CD4-positive, alpha-beta T cell treated with Interleukin-4 for 4 hours (primary cell): ENCODE data around the gene SND1.

Experiments
- DNase-seq: peaks from one replicate; pipeline ENCODE4 v3.0.0-alpha.2; 2020

SND1 gene

DNA sequence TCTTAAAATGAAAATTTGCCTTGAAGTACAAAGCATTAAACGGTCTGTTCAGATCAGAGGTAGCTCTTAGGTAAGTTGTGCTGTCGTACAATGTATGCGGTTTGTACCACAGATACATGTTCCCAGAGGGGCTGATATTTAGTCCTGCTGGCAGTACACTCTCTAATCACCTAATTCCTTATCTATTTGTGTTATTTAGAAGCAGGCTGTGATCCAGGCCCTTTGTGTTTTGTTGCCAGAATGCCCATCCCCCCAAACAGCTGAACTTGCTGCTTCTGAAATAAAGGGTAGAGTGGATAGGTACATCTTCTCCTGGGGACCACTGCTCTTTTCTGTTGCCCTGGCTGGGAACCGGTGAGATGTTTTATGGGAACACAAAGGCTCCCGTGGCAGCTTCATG lies 84.5 kb downstream of the SND1 start:
- DNase-seq = no peak

GRCh38 chr7:127738859-127739258 lies 86.9 kb downstream of the SND1 start:
- DNase-seq = no peak

DNA sequence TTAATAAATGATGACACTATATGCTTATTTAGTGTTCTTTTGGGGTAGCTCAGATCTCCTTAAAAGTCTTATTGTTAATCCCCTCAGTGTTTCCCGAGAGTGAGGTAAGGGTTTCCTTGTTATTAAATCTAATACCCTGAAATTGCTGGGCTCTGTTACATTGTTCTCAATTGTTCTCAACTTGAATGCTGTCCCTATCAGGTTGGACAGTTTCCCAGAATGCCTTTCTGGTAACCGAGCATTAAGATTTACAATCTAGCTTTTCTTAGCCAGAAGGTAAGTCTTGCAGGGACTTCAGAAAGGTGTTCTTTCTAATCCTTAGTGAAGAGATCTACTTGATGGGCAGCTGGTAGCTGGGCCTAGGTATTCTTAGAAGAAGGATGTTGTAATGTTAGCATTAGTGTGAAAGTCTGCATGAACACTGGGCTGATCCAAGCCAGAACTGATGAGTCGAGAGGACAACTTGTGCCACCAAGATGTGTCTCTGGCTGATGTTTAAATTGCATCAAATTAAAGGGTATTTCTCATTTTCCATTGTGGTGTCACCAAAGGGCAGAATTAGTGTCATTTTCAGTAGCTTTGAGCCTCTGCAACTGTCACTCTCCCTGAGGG lies 89.9 kb downstream of the SND1 start:
- no peak for DNase-seq

DNA sequence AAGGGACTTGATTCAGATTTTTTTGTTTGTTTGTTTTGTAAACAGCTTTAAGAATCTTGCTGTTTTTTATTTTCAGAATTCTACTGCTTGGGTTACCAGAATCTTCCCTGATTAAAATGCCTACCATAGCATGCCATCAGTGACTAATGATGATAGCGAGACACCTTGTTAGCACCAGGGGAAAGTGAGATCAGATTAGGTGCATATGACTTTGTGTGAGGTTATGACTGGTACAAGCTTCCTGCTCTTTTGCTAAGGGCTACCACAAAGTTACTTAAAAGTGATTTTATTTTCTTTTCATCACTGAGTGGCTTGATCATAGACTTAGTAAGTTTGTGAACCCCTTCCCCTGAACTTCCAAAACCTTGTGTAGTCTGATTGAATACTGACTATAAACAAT lies 93.5 kb downstream of the SND1 start:
- peak; percentile 12 for DNase-seq

- DNase-seq = no peak
Observed at GRCh38 chr7:127751062-127751461, 99.1 kb downstream of the SND1 start.

GRCh38 chr7:127751490-127752448 lies 99.8 kb downstream of the SND1 start:
- DNase-seq = no peak

GRCh38 chr7:127752829-127753228 lies 100.8 kb downstream of the SND1 start:
- DNase-seq = no peak

DNA sequence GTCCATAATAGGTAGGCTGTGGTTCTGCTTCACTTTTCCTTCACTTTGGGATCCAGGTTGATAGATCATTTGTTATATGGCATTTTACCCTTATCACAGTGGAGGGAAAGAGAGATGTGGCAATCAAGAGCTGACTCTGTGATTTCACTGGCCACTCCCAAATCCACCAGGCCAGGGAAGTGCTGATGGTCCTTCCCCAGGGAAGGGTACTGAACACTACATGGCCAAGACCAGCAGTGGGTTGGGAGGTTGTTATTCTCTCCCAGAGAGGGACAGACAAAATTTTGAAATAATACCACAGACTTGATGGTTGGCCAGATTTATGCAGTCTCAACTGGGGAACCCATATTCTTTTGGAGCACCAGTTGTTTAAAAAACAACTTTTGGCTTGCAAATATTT lies 102.5 kb downstream of the SND1 start:
- no peak for DNase-seq

DNA sequence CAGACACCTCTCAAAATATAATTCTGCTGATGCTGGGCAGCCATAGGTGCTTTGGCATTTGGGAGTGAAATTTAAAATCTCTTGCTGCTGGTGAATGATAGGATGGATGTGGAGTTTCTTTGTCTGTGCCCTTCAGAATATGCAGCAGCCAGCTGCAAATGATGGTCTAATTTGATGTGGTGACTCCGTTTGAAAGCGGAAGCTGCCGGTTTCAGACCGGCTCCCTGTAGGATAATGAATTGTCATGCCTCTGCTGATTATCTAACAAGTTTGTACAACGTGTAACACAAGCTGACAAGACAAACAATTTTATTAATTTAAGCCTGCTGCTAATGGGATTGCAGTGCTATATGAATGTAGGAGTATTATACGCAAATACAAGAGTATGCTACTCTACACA lies 103.5 kb downstream of the SND1 start:
- no peak for DNase-seq

DNA sequence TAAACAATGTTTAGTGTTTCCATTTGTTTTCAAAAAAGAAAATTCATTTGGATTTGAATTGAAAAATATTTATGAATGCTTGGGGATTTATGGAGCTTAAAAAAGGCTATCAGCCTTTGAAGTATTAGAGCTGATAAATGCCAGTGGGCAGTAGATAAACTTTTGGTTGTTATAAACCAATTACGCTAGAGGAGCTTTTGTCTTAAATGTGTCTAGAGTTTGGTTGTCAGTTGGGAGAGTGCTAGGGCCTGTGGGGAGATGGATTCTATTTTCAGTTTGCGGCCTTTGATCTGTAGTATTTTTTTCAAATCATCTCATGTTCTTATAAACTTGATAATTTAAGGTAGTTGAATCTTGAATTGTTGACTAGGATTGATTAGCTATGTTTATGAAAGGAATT lies 104.0 kb downstream of the SND1 start:
- DNase-seq = no peak

GRCh38 chr7:127758105-127758504 lies 106.1 kb downstream of the SND1 start:
- no peak for DNase-seq

GRCh38 chr7:127758845-127759244 lies 106.9 kb downstream of the SND1 start:
- no peak for DNase-seq

DNA sequence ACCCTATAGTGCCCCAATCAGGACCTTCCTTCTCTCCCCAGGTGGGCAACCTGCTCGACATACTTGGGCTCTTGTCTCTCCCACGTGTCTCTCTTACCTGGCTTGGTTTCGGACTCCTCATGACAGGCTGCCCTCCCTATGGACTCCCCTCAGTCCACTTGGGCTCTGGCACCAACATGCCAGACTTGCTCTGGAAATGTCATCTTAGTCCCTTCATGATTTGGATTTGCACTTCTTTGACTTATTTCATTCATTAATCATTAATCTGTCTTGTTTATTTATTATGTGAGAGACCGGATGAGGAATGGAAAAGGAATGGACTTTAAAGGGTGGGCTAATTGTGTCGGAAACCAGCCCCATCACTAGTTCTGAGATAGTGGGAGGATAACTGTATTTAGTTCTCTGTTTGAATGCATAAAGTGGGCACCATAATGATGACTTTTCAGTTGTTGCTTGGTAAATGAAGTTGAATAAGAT lies 108.0 kb downstream of the SND1 start:
- DNase-seq = no peak

DNA sequence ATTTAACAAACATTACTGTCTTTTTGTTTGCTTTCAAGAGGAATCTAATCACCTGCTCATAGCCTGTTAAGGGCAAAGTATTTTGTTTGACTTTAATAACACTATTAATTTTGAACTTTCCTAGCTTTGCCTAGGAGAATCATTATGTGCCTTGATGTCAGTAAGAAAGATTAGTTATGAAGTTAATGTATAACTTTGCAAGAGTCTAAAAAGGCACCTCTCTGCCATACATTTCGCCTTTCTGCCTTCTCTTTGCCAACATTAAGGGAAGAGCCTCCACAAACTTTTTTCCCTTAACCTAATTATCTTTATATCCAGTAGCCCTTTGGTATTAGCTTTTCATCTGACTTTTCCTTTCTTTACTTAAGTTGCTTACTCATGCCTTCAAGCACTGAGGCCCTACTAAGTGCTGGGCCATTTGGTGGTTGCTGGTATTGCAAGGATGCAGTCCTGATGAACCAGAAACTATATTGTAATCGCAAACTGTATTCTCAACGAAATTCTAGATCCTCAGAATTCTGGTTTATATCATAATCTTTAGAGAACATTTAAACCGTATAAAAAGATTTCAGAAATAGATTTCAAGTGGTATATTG lies 108.5 kb downstream of the SND1 start:
- no peak for DNase-seq

DNA sequence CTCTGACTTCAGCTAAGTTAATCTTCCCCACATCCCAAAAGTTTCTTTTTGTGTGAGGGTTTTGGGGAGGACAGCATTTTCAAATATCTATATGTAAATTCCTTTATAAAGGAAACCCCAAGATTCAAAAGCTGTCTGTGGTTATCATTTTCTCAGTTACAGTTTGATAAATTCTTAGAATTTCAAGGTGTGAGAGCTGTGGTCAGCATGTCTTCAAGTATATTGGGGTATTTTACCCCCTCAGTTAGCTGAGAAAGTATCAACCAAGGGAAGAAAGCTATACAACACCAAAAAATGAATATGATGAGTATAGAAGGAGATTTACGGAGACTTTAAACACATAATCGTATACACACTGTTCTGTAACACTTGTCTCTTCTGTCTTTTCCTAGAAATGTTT lies 109.2 kb downstream of the SND1 start:
- peak; percentile 30 for DNase-seq

DNA sequence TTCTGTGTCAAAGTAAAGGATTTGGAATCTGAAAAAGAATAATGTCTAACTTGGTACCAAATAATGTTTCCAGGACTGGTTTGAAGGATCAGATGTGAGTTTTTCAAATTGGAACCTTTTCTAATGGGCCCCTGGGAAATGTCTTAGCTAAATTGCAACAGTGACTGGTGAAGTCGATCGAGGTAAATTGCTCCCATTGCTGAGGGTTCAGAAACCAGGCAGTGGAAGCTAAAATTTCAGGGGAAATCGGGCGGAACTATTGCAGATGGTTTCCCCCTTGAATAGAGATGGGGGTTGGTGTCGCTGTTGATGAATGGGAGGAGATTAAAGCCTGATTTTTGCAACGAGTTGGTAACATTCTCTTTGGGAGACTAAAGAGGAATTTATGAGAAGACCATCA lies 112.7 kb downstream of the SND1 start:
- DNase-seq = no peak

DNA sequence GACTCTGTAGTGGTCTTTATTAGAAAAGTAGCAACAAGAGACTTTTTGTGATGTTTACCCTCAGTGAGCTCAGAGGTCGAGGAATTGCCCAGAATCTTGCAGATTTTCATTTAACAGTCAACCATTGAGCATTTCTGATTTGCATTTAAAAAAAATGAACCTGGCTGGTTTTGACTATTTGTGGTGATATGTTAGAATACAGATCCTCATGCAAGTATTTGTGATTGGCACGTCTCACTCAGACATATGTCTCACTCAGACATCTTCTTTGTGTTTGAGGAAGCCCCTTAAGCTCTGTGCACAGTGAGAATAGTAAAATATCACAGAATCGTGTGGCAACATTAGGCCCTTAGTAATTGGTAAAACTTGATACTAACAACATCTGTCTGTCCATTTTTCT lies 113.2 kb downstream of the SND1 start:
- no peak for DNase-seq

- no peak for DNase-seq
Observed at GRCh38 chr7:127766831-127767459, 115.0 kb downstream of the SND1 start.

- DNase-seq = no peak
Observed at GRCh38 chr7:127768241-127768640, 116.2 kb downstream of the SND1 start.

GRCh38 chr7:127769137-127769536 lies 117.1 kb downstream of the SND1 start:
- no peak for DNase-seq

DNA sequence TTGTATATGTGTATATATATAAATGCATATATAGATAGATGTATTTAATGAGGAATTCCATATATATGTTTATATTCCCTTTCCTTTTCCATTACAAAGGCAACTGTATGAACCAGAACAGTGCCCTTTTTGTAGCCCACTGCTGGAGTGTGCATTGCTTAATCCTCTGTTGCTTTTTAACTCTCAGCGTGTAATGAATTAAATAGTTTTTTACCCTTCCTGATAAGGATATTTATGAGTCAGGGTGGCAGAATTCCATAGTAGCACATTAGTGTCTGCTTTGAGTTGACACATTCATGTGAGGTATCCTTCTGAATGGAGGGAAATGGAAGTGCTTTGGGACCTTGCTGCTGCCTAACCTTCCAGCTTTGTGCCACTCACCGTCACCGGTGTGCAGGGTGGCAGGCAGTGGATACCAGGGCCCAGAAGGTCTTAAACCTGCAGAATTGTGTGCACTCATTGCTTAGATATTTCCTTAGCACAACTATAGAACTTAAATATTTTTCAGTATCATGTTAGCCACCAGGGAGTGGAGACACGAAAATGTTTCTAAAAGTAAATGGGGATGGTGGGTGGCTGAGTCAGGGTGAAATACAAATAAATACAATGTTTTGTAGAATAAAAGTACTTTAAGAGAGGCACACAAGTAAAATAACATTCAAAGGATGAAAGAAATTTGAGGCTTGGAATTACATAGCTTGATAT lies 117.9 kb downstream of the SND1 start:
- no peak for DNase-seq

DNA sequence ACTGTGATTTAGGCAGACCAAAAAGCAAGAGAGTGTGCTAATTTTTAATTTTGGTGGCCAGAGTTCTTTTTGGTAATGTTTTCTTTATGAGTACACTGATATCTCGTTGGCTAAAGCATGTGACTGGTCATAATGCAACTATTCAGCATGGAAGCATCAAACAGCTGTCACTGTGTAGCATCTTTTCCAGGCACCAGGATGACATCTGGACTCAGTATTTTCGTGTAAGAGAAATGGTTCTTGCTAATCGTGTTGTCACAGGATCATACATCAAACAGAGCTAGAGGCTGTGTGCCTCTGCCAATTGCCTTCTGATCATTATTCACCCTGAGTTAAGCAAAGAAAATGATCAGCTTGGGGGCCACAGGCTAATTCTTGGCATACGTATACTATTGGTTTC lies 118.9 kb downstream of the SND1 start:
- no peak for DNase-seq

DNA sequence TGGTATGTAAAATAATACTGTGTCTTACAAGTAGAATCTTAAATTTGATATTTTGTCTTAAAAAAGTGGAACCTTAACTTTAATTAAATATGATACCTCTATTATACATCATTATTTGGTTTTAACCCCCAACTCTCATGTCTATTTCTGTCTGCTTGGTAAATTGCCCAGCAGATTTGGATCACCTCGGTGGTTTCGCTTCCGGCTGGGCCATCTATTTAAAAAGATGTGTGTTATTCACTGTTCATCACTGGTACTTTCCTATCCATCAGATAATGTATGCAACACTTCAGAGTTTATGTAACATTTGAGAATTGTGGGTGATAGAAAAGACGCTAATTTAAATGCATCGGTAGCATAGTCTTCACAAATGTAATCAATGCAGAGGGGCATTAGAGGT lies 119.7 kb downstream of the SND1 start:
- DNase-seq = no peak
